Endothelial cell of umbilical vein (primary cell): ENCODE results near the gene MMS22L.

ENCODE experiments used
- EZH2 ChIP-seq: IDR thresholded peaks from 2 replicates; pipeline ENCODE4 v1.6.1; 2012; ENCODE audit warnings: borderline replicate concordance, low read depth, mild to moderate bottlenecking, moderate library complexity, low read length, inconsistent platforms; ENCODE audit not compliant: severe bottlenecking
- FOS ChIP-seq: IDR thresholded peaks from 2 replicates; pipeline ENCODE4 v1.6.1; 2011; ENCODE audit warnings: mild to moderate bottlenecking, low read length, moderate library complexity, borderline replicate concordance; ENCODE audit not compliant: insufficient read depth
- GATA2 ChIP-seq: IDR thresholded peaks from 2 replicates; pipeline ENCODE4 v1.7.0; 2011; ENCODE audit warnings: low read depth, mild to moderate bottlenecking, moderate library complexity, mixed read lengths, low read length; ENCODE audit not compliant: insufficient read length, insufficient read depth
- JUN ChIP-seq: IDR thresholded peaks from 2 replicates; pipeline ENCODE4 v1.6.1; 2011; ENCODE audit warnings: borderline replicate concordance, low read depth; ENCODE audit not compliant: insufficient read length, insufficient read depth
- MYC ChIP-seq: IDR thresholded peaks from one replicate; pipeline ENCODE4 v1.6.1; 2011; ENCODE audit warnings: mild to moderate bottlenecking, low read depth, low read length
- POLR2A ChIP-seq: IDR thresholded peaks from 2 replicates; pipeline ENCODE4 v1.6.1; 2012; ENCODE audit warnings: low read depth, mild to moderate bottlenecking, control low read depth, low read length
- POLR2AphosphoS5 ChIP-seq: IDR thresholded peaks from 2 replicates; pipeline ENCODE4 v1.6.1; 2012; ENCODE audit warnings: low read depth, mild to moderate bottlenecking, control low read depth, low read length, moderate library complexity; ENCODE audit not compliant: insufficient read depth
- TF ChIP-seq, protein P1 (sequence below), 2 donors: IDR thresholded peaks; 1 replicate in 1 of 2; 2 replicates in 1 of 2; pipeline ENCODE4 v1.5.1; 2011; ENCODE audit warnings: low read length in 2 of 2, mild to moderate bottlenecking in 2 of 2, moderate library complexity in 2 of 2, control low read depth in 1 of 2, inconsistent platforms in 1 of 2, low read depth in 1 of 2; ENCODE audit not compliant: insufficient read depth in 1 of 2; ENCODE audit errors: extremely low read depth in 1 of 2
- TF ChIP-seq, protein P2 (sequence below): IDR thresholded peaks from 2 replicates; pipeline ENCODE4 v1.6.1; 2011; ENCODE audit not compliant: insufficient read depth, insufficient read length

DNA sequence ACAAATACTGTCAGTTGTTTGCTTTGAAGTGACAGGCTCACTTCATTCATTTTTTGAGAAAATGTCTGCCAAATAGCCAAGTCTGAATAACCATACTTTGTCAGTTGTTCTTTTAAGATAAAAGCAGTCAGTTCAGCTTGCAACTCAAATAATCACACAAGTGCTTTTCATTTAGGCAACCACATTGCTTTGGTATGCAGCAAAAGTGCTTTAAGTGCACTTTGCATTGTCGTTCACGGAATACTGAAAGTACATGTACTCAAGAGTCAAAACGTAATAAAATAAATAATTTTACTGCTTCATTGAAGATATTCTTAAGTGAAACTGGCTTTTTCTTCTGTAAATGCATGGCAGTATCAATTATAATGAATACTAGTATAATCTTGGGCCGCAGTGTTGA lies 107.2 kb downstream of the MMS22L start:
- TF ChIP-seq, protein P1, sequence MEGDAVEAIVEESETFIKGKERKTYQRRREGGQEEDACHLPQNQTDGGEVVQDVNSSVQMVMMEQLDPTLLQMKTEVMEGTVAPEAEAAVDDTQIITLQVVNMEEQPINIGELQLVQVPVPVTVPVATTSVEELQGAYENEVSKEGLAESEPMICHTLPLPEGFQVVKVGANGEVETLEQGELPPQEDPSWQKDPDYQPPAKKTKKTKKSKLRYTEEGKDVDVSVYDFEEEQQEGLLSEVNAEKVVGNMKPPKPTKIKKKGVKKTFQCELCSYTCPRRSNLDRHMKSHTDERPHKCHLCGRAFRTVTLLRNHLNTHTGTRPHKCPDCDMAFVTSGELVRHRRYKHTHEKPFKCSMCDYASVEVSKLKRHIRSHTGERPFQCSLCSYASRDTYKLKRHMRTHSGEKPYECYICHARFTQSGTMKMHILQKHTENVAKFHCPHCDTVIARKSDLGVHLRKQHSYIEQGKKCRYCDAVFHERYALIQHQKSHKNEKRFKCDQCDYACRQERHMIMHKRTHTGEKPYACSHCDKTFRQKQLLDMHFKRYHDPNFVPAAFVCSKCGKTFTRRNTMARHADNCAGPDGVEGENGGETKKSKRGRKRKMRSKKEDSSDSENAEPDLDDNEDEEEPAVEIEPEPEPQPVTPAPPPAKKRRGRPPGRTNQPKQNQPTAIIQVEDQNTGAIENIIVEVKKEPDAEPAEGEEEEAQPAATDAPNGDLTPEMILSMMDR (IDR thresholded peaks at IDR 0.05; ENCODE audit: extremely low read depth in 1 of 2, insufficient read depth in 1 of 2, low read depth in 1 of 2, low read length in 2 of 2), result no peak
- TF ChIP-seq GATA2 (no peak), EZH2 (no peak), POLR2A (no peak), MYC (no peak), POLR2AphosphoS5 (no peak), JUN (no peak), FOS (no peak)
- TF ChIP-seq, protein P2, sequence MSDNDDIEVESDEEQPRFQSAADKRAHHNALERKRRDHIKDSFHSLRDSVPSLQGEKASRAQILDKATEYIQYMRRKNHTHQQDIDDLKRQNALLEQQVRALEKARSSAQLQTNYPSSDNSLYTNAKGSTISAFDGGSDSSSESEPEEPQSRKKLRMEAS, result no peak
